Measurements from ENCODE around the gene DPY19L1.
"Not testable (repeated sequence)": the region's sequence is repeated elsewhere in the genome, so short reads cannot be mapped to it uniquely, and the experiment has no call there.

The DPY19L1 gene

DNA sequence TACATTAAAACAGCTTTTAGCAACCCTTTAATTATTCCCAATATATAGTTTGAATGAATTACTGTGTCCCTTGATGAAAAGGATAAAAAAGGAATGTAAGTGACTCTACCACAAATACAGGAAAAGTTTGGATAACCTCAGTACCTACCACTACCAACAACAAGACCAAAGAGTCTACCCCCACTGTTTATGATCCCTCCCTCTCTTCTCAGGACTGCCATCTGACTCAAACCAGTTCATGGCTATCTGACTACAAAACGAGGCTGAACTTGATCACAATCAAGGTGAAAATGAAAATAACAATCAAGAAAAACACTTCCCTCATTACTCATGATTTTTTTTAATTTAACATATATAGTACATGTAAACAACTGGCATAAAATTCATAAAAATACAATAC is 108.7 kb downstream of the DPY19L1 start:
- TF ChIP-seq POLR2A (IDR thresholded peaks at IDR 0.05; ENCODE audit: low read depth, low read length): no peak
- DNase-seq (ENCODE audit: insufficient read length, low spot score) (no peak), FAIRE-seq (no peak)

DNA sequence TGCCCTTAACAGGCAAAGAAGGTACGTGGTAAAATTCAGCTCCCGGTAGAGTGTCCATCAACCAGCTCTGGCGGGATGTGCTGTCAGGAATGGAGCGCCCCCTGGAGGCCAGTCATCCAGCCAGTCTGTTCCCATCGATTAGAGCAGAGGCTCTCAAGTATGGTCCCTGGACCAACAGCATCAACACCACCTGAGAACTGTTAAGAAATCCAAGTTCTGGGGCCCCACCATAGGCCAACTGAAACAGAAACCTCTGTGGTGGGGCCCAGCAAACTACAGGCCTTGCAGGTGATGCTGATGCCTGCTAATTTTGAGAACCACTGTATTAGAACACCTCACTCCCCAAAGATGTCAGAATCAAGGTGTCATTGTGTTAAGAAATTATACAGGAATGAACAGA is 109.2 kb downstream of the DPY19L1 start:
- FAIRE-seq (no peak), DNase-seq (ENCODE audit: insufficient read length, low spot score) (peak; percentile 19)

DNA sequence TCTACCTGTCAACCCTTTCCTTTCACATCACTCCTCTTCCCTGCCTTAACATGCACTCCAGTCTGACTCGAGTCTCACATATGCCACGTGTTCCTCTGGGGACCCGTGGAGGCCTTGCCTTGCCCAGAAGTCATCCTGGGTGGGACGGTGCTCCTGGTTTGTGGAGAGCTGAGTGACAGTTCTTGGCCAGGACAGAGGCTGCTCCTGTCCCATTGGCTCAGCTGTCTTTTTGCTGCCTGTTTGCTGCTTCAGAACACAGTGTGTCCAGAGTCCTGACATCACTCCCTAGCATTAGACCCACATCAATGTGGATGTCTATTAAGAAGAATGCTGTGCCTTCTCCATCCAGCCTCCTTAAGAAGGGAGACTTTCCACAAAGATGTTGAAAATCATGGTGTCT is 116.8 kb downstream of the DPY19L1 start:
- not testable (repeated sequence) for FAIRE-seq; DNase-seq (ENCODE audit: insufficient read length, low spot score)

More for the DNA sequence above, 109.2 kb downstream of the DPY19L1 start:
- no peak for TF ChIP-seq POLR2A (IDR thresholded peaks at IDR 0.05; ENCODE audit: low read depth, low read length)

DNA sequence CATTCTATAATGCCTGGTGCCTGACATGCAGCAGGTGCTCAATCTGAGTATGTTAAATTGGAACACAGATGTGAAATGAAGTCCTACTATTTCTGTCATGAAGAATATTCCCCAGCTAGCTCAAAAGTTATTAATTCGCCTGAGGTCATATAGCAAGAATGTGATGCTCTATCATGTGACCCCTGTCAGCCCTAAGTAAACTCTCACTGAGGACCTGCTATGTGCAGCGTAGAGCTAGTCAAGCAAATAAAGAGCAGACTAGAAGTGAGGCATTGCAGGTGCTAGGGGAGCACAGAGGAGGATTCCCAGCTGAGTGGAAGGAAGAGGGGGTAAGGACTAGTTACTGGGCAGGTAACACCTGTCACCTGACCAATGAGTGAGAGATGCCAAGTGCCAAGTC is 118.2 kb downstream of the DPY19L1 start:
- FAIRE-seq: not testable (repeated sequence)

DNA sequence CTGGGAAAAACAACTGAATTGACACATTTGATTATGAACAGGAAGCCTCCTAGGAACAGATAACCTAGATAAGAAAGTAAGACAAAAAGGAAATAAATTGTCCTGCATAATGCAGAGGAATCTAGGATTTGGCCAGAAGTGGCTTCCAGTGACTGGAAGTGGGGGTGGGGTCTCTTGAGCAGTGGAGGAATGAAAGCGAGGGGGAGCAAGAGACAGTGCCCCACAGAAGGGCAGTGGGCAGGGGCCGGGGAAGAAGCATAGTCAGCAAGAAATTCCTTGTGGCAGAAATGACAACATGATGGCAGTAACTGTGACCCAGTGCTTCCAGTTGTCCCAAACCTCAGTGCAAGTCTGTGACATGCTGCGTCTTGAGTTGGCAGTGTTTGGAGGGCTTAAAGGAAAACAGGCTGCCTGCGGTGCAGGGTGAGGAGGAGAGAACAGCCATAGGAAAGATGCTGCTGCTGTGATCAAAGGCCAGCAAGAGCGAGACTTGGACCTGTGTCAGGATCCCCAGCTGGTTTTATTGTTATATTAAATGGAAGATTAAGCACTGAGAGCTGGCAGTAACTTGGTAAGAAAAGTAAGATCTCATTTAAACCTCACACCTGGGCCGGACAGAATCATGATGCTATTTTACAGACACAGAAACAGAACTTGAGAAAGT is 119.0 kb downstream of the DPY19L1 start:
- not testable (repeated sequence) for FAIRE-seq

More for the DNA sequence above, 118.2 kb downstream of the DPY19L1 start:
- not testable (repeated sequence) for DNase-seq (ENCODE audit: insufficient read length, low spot score)

DNA sequence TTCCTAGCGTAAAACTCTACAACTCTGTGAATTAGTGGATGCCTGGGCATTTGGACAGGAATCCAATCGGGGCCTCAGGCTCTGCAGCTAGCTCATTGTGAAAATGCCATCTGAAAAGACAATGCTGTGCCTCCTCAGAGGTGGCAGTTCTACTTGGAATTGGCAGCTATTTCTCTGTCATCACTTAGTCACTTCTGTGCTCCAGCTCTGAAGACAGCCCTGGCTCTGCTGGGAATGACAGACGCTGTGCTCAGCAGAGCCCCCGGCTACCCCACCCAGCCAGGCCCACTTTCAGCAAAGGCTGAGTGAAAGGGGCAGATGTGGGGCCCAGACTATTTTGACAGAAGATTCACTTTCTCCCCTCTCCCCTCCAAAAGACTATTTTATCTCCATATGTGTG is 119.8 kb downstream of the DPY19L1 start:
- FAIRE-seq; DNase-seq (ENCODE audit: insufficient read length, low spot score): not testable (repeated sequence)

More for the DNA sequence above, 119.0 kb downstream of the DPY19L1 start:
- not testable (repeated sequence) for DNase-seq (ENCODE audit: insufficient read length, low spot score)

DNA sequence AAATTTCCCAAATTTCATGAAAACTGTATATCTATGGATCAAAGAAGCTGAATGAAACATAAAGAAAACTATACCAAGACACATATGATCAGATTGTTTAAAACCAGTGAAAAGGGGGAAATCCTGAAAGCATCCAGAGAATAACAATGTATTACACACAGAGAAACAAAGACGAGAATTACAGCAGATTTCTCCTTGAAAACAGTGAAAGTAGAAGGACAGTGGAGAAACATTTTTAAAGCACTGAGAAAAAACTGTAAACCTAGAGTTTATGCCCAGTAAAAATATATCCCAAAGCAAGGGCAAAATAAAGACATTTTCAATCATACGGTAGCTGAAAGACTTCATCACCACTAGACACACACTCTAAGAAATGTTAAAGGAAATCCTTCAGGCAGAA is 121.0 kb downstream of the DPY19L1 start:
- TF ChIP-seq POLR2A (IDR thresholded peaks at IDR 0.05; ENCODE audit: low read depth, low read length): no peak
- FAIRE-seq (no peak), DNase-seq (ENCODE audit: insufficient read length, low spot score) (no peak)

DNA sequence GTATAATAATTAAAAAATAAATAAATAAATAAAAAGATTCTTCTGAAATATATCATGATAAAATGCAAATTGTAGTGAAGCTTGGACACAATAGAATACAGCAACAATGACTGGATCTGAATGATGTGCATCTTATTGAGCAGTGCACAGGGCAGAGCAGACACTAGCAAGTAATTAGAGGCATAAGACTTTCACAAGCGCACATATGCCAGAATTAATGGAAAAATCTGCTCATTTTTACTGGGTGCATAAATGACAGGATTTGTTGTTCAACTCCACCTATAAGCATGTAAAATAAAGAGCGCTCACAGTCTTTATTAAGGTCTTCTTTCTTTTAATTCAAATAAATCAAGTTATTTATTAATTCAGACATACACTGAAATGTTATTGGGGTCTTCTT is 125.0 kb downstream of the DPY19L1 start:
- TF ChIP-seq POLR2A (IDR thresholded peaks at IDR 0.05; ENCODE audit: low read depth, low read length): no peak
- no peak for FAIRE-seq

DNA sequence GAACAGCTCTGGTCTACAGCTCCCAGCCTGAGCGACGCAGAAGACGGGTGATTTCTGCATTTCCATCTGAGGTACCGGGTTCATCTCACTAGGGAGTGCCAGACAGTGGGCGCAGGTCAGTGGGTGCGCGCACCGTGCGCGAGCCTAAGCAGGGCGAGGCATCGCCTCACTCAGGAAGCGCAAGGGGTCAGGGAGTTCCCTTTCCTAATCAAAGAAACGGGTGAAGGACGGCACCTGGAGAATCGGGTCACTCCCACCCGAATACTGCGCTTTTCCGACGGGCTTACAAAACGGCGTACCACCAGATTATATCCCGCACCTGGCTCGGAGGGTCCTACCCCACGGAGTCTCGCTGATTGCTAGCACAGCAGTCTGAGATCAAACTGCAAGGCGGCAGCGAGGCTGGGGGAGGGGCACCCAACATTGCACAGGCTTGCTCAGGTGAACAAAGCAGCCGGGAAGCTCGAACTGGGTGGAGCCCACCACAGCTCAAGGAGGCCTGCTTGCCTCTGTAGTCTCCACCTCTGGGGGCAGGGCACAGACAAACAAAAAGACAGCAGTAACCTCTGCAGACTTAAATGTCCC is 130.9 kb downstream of the DPY19L1 start:
- not testable (repeated sequence) for DNase-seq (ENCODE audit: insufficient read length, low spot score); FAIRE-seq

More for the DNA sequence above, 125.0 kb downstream of the DPY19L1 start:
- no peak for DNase-seq (ENCODE audit: insufficient read length, low spot score)

DNA sequence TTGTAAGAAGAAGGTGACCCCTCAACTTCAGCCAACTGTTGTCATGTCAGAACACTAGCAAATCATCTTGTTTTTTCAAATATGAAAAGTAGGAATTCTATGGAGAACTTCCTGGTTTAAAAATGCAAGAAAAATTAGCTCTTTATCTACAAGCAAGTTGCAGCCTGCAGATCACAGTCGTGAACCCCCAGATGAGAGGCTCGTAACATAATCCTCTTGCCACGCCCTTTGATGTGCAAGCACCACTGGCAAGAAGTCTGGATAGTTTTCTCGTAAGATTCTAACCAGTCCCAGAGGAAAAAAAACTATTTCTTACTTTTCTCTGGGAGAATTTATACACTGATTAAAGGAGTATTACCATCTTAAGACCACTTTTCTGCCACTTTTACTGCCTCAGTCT is 132.3 kb downstream of the DPY19L1 start:
- TF ChIP-seq POLR2A (IDR thresholded peaks at IDR 0.05; ENCODE audit: low read depth, low read length): no peak
- DNase-seq (ENCODE audit: insufficient read length, low spot score) (no peak), FAIRE-seq (no peak)

DNA sequence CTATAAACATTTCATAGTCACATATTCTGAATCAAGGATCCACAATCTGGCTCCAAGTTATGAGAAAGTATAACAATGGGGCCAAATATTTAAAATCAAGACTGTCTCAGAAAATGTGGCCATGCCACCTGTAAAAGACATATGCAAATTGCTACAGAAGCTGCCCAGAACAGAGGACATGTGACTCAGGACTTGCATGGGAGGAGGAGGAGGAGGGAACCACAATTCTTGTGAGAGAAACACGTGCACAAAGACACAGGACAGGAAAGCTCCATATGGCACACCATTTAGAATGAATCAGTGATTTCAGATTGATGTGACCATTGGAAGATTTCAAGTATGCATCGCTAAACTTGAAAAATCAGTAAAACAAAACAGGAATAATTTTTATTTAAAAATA is 133.4 kb downstream of the DPY19L1 start:
- FAIRE-seq; DNase-seq (ENCODE audit: insufficient read length, low spot score): not testable (repeated sequence)

DNA sequence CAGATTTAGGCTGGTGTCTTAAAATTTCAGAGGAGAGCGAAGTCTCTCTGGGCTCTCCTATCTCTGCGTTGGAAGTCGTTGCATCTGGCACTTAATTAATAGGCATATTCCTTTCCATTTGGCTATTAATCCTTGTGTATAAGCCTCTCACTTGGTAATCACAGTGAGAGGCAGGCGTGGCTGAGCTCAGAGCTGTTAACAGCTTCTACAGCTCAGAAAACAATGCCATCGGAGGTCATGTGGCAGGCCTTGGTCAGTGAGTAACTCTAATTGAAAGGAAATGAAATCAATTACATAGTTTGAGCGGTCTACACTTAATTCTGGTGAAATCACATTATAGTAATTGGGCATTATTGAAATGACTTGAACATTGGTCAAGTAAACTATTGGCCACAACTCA is 135.1 kb downstream of the DPY19L1 start:
- FAIRE-seq (no peak), DNase-seq (ENCODE audit: insufficient read length, low spot score) (no peak)
- no peak for TF ChIP-seq POLR2A (IDR thresholded peaks at IDR 0.05; ENCODE audit: low read depth, low read length)

DNA sequence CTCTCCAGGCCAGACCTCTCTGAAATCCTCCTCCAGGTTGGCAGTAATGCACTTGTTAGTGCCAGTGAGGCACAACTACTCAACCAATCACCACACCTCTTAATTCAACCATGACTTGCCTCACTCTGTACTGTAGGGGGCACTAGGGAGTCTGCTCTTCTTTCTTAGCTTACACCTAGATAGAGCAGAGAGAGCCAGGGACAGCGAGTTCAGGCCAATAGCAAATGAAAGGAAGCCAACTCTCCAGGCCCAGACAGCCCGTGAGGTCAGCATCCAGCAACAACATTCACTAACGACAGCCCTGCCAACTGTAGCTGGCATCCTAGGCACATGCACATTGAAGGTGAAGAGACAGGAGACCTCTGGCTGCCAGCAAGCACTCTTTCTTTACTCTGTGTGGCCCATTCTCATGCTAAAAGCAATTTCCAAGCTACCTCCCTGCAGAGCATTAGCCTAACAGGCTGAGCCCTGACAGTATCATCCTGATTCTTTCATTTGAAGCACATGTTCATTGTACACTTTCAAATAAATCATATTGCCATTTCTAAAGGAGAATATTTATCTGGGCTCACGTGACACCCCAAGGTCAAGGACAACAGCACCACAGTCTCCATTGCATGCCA is 136.3 kb downstream of the DPY19L1 start:
- no peak for TF ChIP-seq POLR2A (IDR thresholded peaks at IDR 0.05; ENCODE audit: low read depth, low read length)
- FAIRE-seq (no peak), DNase-seq (ENCODE audit: insufficient read length, low spot score) (peak; percentile 23)

DNA sequence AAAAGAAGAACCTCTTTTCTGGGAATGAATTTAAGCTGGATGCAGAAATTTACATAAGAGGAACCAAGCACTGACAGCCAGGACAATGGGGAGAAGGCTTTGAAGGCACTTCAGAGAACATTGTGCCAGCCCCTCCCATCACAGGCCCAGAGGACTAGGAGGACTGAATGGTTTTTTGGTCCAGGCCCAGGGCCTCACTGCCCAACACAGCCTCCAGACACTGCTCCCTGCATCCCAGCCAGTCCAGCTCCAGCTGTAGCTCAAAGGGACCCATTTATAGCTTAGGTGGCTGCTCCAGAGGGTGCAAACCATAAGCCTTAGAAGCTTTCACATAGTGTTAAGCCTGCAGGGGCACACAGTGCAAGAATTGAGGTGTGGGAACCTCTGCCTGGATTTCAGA is 142.1 kb downstream of the DPY19L1 start:
- DNase-seq (ENCODE audit: insufficient read length, low spot score): no peak
- TF ChIP-seq POLR2A (IDR thresholded peaks at IDR 0.05; ENCODE audit: low read depth, low read length): no peak
- no peak for FAIRE-seq

DNA sequence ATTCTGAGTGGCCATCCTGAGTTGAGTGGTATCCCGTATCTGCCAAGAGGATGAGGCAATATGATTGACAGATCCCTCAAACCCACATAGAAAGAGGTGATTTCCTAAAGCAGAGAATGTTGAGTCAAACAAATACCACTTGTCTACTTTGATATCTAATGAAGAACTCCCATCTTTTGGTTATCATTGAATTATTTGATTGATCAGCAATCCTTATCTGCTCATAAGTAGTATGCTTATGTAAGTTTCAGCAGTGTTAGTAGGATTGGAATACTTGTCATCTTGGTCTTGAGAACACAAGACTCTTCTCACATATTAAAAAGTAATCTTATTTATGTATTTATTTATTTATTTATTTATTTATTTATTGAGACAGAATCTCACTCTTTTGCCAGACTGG is 147.3 kb downstream of the DPY19L1 start:
- TF ChIP-seq POLR2A (IDR thresholded peaks at IDR 0.05; ENCODE audit: low read depth, low read length): no peak
- no peak for FAIRE-seq

More for the DNA sequence above, 147.3 kb downstream of the DPY19L1 start:
- no peak for DNase-seq (ENCODE audit: insufficient read length, low spot score)
